ENCODE results near the gene SOX13.

SOX13 gene

DNA sequence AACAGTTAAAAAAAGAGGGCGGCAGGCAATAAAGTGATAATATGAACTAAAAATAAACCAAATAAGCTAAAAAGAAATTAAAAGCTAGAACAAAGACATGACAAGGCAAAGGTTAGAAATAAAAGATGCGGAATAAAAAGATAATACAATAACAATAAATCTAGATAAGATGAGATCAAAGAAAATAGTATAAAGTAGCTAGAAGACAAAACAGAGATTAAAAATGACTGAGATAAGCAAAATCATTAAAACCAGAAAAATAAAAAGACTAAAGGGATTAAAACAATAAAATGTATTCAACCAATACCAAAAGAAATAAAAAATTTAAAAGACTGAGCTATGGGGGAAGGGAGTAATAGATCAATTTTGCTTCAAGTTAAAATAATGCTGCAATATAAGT lies 10.8 kb upstream of the SOX13 start:
- no peak for DNase-seq

- DNase-seq = peak in 49 of 56 donors; percentile 29 to 89 (median 69)
Observed at GRCh38 chr1:204065174-204065985, 7.5 kb upstream of the SOX13 start.

- no peak for DNase-seq
Observed at GRCh38 chr1:204065986-204066300, 7.0 kb upstream of the SOX13 start.

- DNase-seq = no peak
Observed at GRCh38 chr1:204067935-204068334, 5.0 kb upstream of the SOX13 start.

DNA sequence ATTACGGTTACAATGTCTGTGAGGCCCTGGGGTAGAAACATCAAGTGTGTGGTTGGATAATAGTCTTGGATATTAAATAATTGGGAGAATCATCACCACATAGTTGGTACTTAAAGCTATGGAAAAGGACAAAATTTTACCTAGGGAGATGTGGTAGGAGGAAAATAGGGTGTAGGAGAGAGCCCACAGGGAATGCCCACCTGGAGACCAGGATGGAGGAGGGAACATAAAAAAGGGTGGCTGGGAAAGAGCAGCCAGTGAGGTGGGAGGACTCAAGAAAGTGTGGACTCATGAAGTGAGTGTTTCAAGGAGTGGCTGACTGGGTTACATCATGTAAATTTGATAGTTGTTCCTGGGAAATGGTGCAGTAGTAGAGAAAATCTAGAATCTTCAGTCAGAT lies 3.0 kb upstream of the SOX13 start:
- DNase-seq = no peak

DNA sequence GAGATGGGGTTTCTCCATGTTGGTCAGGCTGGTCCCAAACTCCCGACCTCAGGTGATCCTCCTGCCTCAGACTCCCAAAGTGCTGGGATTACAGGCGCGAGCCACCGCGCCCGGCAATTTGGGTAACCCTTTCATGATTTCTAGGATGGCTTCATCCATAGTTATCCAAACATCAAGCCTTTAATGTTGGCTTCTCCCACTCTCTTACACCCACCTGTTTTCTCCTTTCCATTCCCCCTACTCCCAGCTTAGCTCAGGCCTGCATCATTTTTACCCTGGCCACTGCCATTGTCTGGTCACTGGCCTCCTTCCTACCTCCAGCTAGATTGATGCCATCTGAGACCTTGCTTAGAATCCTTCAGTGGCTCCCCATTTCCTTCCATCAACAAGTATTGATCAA lies 2.0 kb upstream of the SOX13 start:
- no peak for DNase-seq

DNA sequence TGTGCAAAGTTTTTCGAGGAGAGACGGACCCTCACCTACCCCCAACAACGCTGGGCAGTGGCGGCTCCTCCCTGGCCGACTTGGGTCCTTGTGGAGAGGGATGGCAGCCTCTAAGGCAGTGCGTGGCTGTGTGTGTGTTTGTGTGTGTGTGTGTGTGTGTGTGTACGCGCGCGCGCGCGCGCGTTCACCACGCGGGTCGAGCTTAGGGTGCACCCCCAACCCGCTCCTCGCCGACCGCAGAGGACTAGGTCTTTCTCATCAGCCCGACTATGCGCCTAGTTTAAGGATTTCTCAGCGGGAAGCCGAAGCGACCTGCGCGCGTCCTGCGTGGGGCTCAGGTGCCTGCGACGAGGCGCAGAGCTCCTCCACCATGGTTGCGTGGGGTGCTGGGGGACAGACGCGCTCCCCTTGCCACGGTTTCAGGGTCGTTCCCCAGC lies 940 bp downstream of the SOX13 start:
- DNase-seq = peak in 5 of 56 donors; percentile 24 to 54 (median 36)

- peak in 31 of 56 donors; percentile 18 to 71 (median 48) for DNase-seq
Observed at GRCh38 chr1:204074274-204075138, 1.6 kb downstream of the SOX13 start.

GRCh38 chr1:204075139-204075521 lies 2.2 kb downstream of the SOX13 start:
- peak in 3 of 56 donors; percentile 30 to 49 (median 38) for DNase-seq

- DNase-seq = no peak
Observed at GRCh38 chr1:204075890-204076846, 3.3 kb downstream of the SOX13 start.

DNA sequence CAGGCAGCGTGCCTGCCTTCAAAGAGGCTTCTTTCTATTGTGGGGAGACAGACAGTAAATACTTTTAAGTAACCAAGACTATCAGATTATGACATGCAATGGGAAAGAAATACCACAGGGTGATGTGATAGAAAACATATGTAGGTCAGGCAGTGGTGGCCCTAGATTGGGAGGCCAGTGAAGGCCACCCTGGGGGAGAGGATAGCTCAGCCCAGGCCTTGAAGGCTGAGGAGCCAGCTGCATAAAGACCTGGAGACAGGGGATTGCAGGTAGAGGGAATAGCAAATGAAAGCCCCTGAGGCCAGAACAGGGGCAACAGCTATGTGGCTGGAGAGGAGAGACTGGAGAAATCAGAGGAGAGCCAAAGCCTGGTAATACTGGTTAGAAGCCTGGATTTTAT lies 4.0 kb downstream of the SOX13 start:
- no peak for DNase-seq

GRCh38 chr1:204077979-204078696 lies 5.2 kb downstream of the SOX13 start:
- peak in 23 of 56 donors; percentile 15 to 59 (median 37) for DNase-seq

- DNase-seq = no peak
Observed at GRCh38 chr1:204079608-204079999, 6.7 kb downstream of the SOX13 start.

DNA sequence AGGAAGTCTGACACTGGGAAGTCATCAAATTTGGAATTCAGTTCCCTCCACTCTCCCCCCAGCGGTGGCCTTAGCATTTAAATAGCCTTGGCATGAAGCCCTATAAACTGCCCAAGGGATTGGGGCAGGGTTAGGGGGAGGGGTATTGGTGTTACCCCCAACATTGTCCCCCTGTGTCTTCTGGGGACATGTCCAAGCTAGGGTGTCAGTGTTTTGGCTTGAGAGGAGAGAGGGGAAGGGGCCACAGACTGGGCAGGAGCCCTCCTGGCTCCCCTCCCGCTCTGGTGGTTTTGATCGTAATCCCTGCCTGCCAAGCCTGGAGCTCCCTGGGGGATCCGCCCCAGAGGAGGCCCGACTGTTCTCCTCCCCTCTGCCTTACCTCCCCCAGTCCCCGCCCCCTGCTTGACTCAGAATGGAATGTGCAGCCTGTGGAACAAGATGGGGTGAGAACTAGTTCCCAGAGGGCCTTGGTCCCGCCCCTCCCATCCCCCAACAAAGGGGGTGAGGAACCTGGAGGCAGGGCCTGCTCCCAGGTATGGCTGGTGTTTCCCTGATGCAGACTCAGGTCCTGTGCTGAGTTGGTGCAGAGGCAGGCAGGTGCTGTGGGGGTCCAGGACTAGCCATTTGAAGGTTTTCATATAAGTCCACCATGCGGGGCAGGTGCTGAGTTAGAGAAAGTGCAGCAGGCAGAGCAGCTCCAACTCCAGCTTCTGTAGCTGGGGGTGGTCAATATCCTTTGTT lies 7.4 kb downstream of the SOX13 start:
- peak in 15 of 56 donors; percentile 10 to 46 (median 27) for DNase-seq

DNA sequence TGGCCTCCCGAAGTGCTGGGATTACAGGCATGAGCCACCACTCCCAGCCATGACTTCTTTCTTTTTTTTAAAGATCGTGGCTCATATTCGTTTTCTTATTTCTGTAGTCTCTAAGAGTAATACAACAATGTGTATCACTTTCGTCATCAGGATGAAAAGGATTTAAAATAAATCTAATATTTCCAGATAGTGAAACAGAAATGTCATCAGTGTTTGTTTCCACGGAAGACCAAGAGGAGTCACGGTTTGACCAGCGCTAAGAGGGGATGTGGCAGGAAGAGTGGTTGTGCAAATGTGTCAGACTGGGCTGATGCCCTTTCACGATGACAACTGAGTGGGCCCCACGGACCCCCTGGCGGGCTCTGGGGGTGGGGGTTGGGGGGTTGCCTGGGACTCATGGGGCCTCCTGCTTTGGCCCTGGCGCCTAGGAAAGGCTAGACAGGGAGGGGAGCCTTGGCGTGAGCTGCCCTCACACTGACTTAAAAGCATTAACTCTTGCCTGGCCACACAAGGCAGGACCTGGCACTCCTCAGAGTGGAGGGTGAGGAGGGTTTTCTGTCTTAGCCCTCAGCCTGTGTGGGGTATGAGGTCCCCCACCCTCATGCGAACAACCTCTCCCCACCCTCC lies 8.4 kb downstream of the SOX13 start:
- DNase-seq = no peak

GRCh38 chr1:204081791-204082513 lies 9.0 kb downstream of the SOX13 start:
- DNase-seq = no peak

DNA sequence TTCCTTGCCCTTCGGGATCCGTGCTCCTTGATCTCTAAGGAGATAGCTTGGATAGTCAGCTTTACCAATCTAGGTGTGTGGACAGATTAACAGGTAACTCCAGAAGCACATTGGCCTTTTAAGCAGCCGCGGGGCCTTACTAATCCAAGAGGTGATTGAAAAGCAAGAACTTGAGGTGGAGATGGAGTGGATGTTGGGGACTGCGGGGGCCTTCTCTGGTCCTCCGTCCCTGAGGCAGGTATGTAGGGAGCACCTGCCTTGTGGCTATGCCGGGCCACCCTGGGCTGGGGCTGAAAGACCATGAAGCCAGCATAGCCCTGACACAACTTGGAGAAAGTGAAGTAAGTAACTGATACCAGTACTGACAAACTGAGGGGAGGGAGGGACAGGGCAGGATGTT lies 10.6 kb downstream of the SOX13 start:
- DNase-seq = no peak

- DNase-seq = peak in 37 of 56 donors; percentile 8 to 75 (median 51)
Observed at GRCh38 chr1:204084247-204084772, 11.4 kb downstream of the SOX13 start.
